ENCODE measurements around the gene FOXN3.

DNA sequence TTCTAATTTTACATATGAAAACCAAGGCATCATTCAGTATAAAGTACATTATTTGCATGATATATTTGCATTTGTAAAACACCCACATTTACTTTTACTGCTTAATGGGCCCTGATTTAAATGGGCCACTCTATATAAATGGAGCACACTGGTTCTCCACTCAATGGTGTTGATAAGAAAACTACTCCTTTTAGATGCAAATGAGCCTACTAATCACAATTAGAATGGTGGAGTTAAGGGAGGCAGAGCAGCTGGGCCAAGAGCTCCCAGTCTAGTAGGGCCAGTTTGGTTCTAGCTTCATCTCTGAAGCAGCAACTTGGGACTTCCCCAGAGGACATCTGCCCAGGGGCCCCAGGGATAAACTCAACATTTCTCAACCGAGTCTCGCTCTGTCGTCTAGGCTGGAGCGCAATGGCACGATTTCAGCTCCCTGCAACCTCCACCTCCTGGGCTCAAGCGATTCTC, 120.7 kb downstream of the FOXN3 start:
- TF ChIP-seq, protein P1, sequence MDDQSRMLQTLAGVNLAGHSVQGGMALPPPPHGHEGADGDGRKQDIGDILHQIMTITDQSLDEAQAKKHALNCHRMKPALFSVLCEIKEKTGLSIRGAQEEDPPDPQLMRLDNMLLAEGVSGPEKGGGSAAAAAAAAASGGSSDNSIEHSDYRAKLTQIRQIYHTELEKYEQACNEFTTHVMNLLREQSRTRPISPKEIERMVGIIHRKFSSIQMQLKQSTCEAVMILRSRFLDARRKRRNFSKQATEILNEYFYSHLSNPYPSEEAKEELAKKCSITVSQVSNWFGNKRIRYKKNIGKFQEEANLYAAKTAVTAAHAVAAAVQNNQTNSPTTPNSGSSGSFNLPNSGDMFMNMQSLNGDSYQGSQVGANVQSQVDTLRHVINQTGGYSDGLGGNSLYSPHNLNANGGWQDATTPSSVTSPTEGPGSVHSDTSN (IDR thresholded peaks at IDR 0.05; ENCODE audit: insufficient replicate concordance, low read depth, low read length), result no peak
- TF ChIP-seq JUNB (IDR thresholded peaks at IDR 0.05) (no peak), NBN (IDR thresholded peaks at IDR 0.05) (no peak), KDM1A (IDR thresholded peaks at IDR 0.05; ENCODE audit: borderline replicate concordance) (no peak), CHD4 (IDR thresholded peaks at IDR 0.05) (no peak), EP300 (IDR thresholded peaks at IDR 0.05; ENCODE audit: borderline replicate concordance in 1 of 2, control insufficient read depth in 1 of 2, low read depth in 2 of 2, low read length in 2 of 2) (no peak), ZNF274 (IDR thresholded peaks at IDR 0.05; ENCODE audit: insufficient read depth, insufficient read length) (no peak), POLR2AphosphoS2 (IDR thresholded peaks at IDR 0.05; ENCODE audit: low read depth, low read length) (no peak), ZNF24 (IDR thresholded peaks at IDR 0.05) (no peak)
- TF ChIP-seq, protein P2, sequence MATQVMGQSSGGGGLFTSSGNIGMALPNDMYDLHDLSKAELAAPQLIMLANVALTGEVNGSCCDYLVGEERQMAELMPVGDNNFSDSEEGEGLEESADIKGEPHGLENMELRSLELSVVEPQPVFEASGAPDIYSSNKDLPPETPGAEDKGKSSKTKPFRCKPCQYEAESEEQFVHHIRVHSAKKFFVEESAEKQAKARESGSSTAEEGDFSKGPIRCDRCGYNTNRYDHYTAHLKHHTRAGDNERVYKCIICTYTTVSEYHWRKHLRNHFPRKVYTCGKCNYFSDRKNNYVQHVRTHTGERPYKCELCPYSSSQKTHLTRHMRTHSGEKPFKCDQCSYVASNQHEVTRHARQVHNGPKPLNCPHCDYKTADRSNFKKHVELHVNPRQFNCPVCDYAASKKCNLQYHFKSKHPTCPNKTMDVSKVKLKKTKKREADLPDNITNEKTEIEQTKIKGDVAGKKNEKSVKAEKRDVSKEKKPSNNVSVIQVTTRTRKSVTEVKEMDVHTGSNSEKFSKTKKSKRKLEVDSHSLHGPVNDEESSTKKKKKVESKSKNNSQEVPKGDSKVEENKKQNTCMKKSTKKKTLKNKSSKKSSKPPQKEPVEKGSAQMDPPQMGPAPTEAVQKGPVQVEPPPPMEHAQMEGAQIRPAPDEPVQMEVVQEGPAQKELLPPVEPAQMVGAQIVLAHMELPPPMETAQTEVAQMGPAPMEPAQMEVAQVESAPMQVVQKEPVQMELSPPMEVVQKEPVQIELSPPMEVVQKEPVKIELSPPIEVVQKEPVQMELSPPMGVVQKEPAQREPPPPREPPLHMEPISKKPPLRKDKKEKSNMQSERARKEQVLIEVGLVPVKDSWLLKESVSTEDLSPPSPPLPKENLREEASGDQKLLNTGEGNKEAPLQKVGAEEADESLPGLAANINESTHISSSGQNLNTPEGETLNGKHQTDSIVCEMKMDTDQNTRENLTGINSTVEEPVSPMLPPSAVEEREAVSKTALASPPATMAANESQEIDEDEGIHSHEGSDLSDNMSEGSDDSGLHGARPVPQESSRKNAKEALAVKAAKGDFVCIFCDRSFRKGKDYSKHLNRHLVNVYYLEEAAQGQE (IDR thresholded peaks at IDR 0.05; ENCODE audit: low read depth, low read length), result no peak
- TF ChIP-seq, protein P3, sequence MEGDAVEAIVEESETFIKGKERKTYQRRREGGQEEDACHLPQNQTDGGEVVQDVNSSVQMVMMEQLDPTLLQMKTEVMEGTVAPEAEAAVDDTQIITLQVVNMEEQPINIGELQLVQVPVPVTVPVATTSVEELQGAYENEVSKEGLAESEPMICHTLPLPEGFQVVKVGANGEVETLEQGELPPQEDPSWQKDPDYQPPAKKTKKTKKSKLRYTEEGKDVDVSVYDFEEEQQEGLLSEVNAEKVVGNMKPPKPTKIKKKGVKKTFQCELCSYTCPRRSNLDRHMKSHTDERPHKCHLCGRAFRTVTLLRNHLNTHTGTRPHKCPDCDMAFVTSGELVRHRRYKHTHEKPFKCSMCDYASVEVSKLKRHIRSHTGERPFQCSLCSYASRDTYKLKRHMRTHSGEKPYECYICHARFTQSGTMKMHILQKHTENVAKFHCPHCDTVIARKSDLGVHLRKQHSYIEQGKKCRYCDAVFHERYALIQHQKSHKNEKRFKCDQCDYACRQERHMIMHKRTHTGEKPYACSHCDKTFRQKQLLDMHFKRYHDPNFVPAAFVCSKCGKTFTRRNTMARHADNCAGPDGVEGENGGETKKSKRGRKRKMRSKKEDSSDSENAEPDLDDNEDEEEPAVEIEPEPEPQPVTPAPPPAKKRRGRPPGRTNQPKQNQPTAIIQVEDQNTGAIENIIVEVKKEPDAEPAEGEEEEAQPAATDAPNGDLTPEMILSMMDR (IDR thresholded peaks at IDR 0.05 in 2 of 3, conservative IDR thresholded peaks at IDR 0.05 in 1 of 3; ENCODE audit: control insufficient read depth in 2 of 3, extremely low read depth in 1 of 3, insufficient read depth in 1 of 3, low read depth in 3 of 3, low read length in 3 of 3), result no peak
- TF ChIP-seq, protein P4, sequence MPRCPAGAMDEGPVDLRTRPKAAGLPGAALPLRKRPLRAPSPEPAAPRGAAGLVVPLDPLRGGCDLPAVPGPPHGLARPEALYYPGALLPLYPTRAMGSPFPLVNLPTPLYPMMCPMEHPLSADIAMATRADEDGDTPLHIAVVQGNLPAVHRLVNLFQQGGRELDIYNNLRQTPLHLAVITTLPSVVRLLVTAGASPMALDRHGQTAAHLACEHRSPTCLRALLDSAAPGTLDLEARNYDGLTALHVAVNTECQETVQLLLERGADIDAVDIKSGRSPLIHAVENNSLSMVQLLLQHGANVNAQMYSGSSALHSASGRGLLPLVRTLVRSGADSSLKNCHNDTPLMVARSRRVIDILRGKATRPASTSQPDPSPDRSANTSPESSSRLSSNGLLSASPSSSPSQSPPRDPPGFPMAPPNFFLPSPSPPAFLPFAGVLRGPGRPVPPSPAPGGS (IDR thresholded peaks at IDR 0.05; ENCODE audit: borderline replicate concordance, insufficient read depth, low read depth, low read length, poor library complexity, severe bottlenecking), result no peak
- TF ChIP-seq, protein P5, sequence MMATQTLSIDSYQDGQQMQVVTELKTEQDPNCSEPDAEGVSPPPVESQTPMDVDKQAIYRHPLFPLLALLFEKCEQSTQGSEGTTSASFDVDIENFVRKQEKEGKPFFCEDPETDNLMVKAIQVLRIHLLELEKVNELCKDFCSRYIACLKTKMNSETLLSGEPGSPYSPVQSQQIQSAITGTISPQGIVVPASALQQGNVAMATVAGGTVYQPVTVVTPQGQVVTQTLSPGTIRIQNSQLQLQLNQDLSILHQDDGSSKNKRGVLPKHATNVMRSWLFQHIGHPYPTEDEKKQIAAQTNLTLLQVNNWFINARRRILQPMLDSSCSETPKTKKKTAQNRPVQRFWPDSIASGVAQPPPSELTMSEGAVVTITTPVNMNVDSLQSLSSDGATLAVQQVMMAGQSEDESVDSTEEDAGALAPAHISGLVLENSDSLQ (IDR thresholded peaks at IDR 0.05), result no peak
